HUES48 (cell line): ENCODE measurements around the gene ASCL2.

ENCODE experiments used
- H3K27ac ChIP-seq: one replicate; pipeline ENCODE4 v1.7.0; 2013; ENCODE audit warnings: low read depth, low read length, inconsistent platforms
- H3K27me3 ChIP-seq: 2 replicates; pipeline ENCODE4 v1.6.1; 2013; ENCODE audit warnings: mild to moderate bottlenecking, low read length; ENCODE audit not compliant: control insufficient read depth, insufficient read depth
- H3K36me3 ChIP-seq: 2 replicates; pipeline ENCODE4 v1.6.1; 2013; ENCODE audit warnings: low read length; ENCODE audit not compliant: control insufficient read depth, insufficient read depth
- H3K4me1 ChIP-seq: 2 replicates; pipeline ENCODE4 v1.6.1; 2013; ENCODE audit warnings: mild to moderate bottlenecking, low read length; ENCODE audit not compliant: control insufficient read depth, insufficient read depth
- H3K4me3 ChIP-seq: 2 replicates; pipeline ENCODE4 v1.5.1; 2013; ENCODE audit warnings: mild to moderate bottlenecking, low read depth, low read length
- H3K9ac ChIP-seq: 2 replicates; pipeline ENCODE4 v1.6.1; 2013; ENCODE audit warnings: mild to moderate bottlenecking, low read depth, low read length, moderate library complexity
- H3K9me3 ChIP-seq: 2 replicates; pipeline ENCODE4 v1.6.1; 2013; ENCODE audit warnings: low read length; ENCODE audit not compliant: control insufficient read depth, insufficient read depth

ASCL2 gene

DNA sequence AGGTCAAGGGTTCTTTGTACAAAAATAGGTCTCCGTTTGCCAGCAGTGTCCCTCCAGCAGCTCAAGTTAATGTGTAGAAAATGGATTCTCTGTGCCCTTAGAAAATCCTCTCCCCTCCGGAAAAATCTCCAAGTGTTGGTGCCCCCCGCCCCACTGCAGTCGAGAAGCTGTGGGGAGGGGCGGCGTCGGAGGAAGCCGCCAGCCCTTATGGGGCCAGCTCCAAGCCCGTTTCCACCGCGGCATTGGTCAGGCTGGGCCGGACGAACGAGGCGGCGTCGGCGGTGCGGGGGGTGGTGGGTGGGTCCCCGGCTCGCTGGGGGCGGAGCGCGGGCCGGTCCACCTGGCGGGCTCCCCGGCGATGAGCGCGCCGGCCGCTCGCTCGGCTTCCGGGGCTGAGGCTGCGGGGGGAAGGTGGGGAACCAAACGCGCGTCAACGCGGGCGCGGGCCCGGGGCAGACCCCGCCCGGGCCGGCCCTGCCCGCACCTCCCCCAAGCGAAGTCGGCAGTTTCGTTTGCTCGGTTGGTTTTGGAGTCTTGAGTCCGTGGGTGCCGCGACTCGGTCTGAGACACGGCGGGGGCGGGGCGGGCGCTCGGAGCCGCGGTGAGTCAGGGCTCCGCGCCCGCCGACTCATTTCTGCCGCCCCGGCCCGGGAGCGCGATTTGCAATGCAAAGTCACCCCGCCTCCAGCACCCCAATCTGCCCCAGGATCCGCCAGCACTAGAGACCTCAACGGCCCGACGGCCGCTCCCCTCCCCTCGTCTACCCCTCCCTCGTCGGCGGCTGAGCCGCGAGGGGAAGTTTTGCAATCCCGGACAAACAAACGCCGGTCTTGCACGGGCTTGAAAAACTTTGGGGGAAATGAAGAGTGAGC lies 1.4 kb downstream of the ASCL2 start:
- H3K4me3 ChIP-seq: peak overlapping the region; percentile 59
- no peak overlapping the region for H3K27ac ChIP-seq
- 0 out of 2 replicates have a peak, but pooled peaks cover 2% of the 10 kb centered on the region for H3K4me1 ChIP-seq
- no peaks in the 10 kb centered on the region for H3K36me3 ChIP-seq
- H3K9ac ChIP-seq: no peak overlapping the region
- H3K27me3 ChIP-seq: peaks cover 97% of the 10 kb centered on the region
- H3K9me3 ChIP-seq: no peaks in the 10 kb centered on the region

- Histone ChIP-seq H3K27ac (no peak overlapping the region), H3K4me3 (peak overlapping the region; percentile 39), H3K9ac (no peak overlapping the region), H3K4me1 (0 out of 2 replicates have a peak, but pooled peaks cover 2% of the 10 kb centered on the region), H3K36me3 (no peaks in the 10 kb centered on the region), H3K9me3 (no peaks in the 10 kb centered on the region), H3K27me3 (peaks cover 90% of the 10 kb centered on the region)
Observed at GRCh38 chr11:2267851-2268728, 2.3 kb downstream of the ASCL2 start.

- Histone ChIP-seq H3K36me3 (no peaks in the 10 kb centered on the region), H3K27me3 (peaks cover 83% of the 10 kb centered on the region), H3K9me3 (no peaks in the 10 kb centered on the region), H3K27ac (no peak overlapping the region), H3K4me3 (no peak overlapping the region), H3K4me1 (0 out of 2 replicates have a peak, but pooled peaks cover 2% of the 10 kb centered on the region), H3K9ac (no peak overlapping the region)
Observed at GRCh38 chr11:2267306-2267850, 3.0 kb downstream of the ASCL2 start.

- Histone ChIP-seq H3K4me1 (0 out of 2 replicates have a peak, but pooled peaks cover under 1% of the 10 kb centered on the region), H3K4me3 (no peak overlapping the region), H3K9me3 (no peaks in the 10 kb centered on the region), H3K9ac (no peak overlapping the region), H3K27me3 (peaks cover 76% of the 10 kb centered on the region), H3K27ac (no peak overlapping the region), H3K36me3 (no peaks in the 10 kb centered on the region)
Observed at GRCh38 chr11:2266586-2267305, 3.6 kb downstream of the ASCL2 start.

- Histone ChIP-seq H3K27ac (no peak overlapping the region), H3K4me1 (no peaks in the 10 kb centered on the region), H3K9ac (no peak overlapping the region), H3K4me3 (no peak overlapping the region), H3K27me3 (peaks cover 69% of the 10 kb centered on the region), H3K36me3 (no peaks in the 10 kb centered on the region), H3K9me3 (no peaks in the 10 kb centered on the region)
Observed at GRCh38 chr11:2265854-2266585, 4.4 kb downstream of the ASCL2 start.

DNA sequence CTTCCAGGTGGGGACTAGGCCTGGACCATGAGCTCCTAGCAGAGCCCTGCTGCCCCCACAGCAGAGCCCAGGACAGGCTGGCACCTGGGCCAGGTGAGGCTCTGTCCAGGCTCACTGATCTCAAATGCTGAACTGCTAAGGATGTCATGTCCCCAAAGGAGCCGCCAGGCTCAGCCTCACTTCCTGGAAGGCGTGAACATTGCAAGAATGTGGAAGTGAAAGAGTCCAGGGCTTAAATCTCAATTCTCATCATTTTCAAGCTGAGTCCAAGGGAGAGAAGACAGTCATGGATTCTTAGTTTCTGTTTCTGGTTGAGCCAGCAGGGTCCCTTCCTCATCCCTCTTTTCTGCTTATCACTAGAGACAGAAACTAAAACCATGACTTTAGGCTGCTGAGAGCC lies 5.0 kb downstream of the ASCL2 start:
- no peaks in the 10 kb centered on the region for H3K4me1 ChIP-seq
- H3K27ac ChIP-seq: no peak overlapping the region
- H3K9ac ChIP-seq: no peak overlapping the region
- H3K9me3 ChIP-seq: no peaks in the 10 kb centered on the region
- no peaks in the 10 kb centered on the region for H3K36me3 ChIP-seq
- H3K4me3 ChIP-seq: no peak overlapping the region
- peaks cover 63% of the 10 kb centered on the region for H3K27me3 ChIP-seq

DNA sequence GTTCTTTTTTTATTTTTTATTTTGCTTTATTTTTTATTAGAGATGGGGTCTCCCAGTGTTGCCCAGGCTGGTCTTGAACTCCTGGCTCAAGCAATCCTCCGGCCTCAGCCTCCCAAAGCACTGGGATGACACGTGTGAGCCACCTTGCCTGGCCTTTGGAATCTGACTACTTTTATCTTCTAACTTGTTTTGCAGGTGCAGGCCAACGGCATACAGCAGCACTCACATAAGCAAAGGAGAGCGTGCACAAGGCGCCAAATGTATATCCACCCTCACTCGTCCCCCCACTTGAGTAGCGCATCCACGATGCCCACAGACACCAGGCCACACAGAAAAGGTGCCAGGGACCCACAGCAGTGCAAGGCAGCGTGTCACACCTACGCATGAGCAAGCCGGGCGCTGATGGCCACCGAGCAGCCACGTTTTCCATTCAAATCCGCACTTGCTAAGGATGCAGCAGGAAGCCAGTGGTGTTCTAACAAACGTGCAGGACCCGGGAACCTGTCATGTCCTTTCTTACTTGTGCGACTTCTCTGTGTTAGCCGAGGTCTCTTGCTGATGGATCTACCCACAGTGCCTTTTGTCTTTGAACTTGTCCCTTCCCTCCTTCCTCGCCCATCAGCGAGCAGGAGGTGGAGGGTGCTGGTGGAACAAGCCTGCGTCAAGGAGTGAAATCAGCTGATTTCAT lies 5.9 kb downstream of the ASCL2 start:
- Histone ChIP-seq H3K36me3 (no peaks in the 10 kb centered on the region), H3K4me3 (no peak overlapping the region), H3K9ac (no peak overlapping the region), H3K4me1 (no peaks in the 10 kb centered on the region), H3K27me3 (peaks cover 54% of the 10 kb centered on the region), H3K27ac (no peak overlapping the region), H3K9me3 (no peaks in the 10 kb centered on the region)

DNA sequence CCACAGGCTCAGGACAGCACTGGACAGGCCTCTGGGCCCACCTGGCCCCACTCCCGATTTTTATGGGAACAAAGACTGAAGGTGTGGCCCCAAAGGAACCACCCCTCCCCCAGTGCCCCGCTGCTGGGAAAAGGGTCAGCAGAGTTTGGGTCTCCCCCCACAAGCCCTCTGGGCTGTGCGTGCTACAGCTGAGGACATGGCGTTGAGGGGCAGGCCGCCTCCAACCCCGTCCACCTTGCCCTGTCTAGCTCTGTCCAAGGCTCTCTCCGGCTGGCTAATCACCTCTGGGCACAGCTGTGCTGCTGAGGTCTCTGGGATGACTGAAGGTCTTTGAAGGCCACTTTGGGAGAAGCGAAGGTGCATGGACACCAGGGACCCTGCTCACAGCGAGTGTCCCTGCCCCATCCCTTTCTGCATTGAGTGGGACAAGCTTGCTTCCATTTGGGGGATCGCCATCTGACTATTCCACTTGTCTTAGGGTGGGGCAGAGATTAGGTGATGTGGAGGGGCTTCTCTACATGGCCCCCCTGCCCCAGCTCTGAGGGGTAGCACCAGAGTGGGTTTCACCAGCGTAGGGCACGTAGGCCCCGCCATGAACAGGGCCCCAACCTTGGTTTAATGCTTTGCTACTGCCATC lies 6.5 kb downstream of the ASCL2 start:
- H3K36me3 ChIP-seq: no peaks in the 10 kb centered on the region

GRCh38 chr11:2263071-2263565 lies 7.3 kb downstream of the ASCL2 start:
- Histone ChIP-seq H3K27me3 (peaks cover 41% of the 10 kb centered on the region), H3K4me3 (no peak overlapping the region), H3K9me3 (no peaks in the 10 kb centered on the region), H3K9ac (no peak overlapping the region), H3K4me1 (no peaks in the 10 kb centered on the region), H3K36me3 (no peaks in the 10 kb centered on the region), H3K27ac (no peak overlapping the region)

More for the DNA sequence above, 6.5 kb downstream of the ASCL2 start:
- H3K27ac ChIP-seq: no peak overlapping the region
- H3K9ac ChIP-seq: no peak overlapping the region
- no peaks in the 10 kb centered on the region for H3K9me3 ChIP-seq
- H3K4me3 ChIP-seq: no peak overlapping the region
- H3K27me3 ChIP-seq: peaks cover 48% of the 10 kb centered on the region
- no peaks in the 10 kb centered on the region for H3K4me1 ChIP-seq
